ENCODE data around the gene TNXB. TPM values are rescaled to one million over a fixed set of nuclear protein-coding genes. Genes with fewer than 3 reads are reported as not detected.
"Not testable (repeated sequence)": the region's sequence is repeated elsewhere in the genome, so short reads cannot be mapped to it uniquely, and the experiment has no call there.

TNXB gene
- total RNA-seq, 1 experiment from 2014 or later: 1.4 TPM

GRCh38 chr6:32147401-32148132 lies 38.4 kb upstream of the TNXB start:
- DNase-seq (ENCODE audit: low read depth): no peak
- in situ Hi-C loops (cut with HindIII; ENCODE audit: low pct_unique_long_range_greater_than_20kb, low sequenced_read_pairs): no loop called here

GRCh38 chr6:32146687-32147086 lies 37.5 kb upstream of the TNXB start:
- in situ Hi-C loops (cut with HindIII; ENCODE audit: low pct_unique_long_range_greater_than_20kb, low sequenced_read_pairs): no loop called here
- DNase-seq (ENCODE audit: low read depth): no peak

DNA sequence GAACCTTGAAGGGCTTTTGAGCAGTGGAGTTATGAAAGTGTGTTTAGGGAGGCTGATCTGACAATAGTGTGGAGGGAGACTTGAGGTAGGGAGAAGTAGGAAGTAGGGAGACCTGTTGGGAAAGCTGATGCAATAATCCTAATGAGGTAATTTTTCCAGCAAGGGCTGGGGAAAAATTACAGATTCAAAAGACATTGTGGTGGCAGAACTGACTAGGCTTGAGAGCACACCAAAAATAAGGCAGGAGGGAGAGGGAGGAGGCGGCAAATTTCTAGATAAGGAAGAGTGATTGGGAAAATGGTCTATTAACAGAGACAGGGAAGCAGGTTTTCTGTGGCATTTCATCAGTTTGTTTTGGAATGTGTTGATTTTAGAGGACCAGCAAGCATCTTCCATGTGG lies 37.1 kb upstream of the TNXB start:
- no peak for DNase-seq (ENCODE audit: low read depth)
- in situ Hi-C loops (cut with HindIII; ENCODE audit: low pct_unique_long_range_greater_than_20kb, low sequenced_read_pairs): no loop called here

DNA sequence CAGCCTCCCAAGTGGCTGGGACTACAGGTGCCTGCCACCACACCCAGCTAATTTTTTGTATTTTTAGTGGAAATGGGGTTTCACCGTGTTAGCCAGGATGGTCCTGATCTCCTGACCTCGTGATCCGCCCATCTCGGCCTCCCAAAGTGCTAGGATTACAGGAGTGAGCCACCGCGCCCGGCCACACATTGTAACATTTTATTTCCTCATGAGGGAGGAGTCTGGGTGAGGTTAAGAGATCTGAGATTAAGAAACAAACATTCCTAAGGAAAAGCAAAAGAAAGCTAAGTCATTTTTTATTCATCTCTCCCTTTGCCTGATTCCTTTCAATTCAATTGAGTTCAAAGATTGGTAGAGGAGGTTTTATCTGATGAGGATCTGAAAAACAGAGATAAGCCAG lies 35.1 kb upstream of the TNXB start:
- in situ Hi-C loops (cut with HindIII; ENCODE audit: low pct_unique_long_range_greater_than_20kb, low sequenced_read_pairs); DNase-seq (ENCODE audit: low read depth): not testable (repeated sequence)

DNA sequence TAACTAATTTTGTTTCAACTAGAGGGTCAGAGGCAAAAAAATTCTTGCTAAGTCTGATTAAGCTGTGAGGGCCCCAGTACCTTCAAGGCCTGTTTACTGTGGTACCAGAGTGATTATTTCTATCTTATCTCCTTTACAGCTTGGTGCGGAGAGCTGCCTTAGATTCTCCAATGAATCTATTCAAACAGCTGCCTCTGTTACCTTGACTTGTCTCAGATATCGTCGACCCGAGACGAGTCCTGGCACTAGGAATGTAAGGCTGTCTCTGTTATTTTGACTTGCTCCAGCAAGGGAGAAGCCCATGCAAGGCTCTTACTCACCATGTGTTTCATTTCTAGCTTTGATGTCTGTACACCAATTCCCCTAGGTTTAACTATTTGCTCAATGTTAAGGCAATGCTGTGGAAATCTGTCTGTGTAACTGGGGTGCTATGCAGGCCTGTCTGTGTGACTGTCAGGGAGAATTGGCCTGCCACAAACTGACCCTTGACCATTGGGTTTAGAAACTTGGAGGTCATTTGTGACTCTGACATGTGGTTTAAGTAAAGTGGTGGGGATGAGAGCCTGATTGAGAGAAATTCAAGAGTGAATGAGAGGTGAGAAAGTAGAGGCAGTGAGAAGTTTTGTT lies 31.4 kb upstream of the TNXB start:
- in situ Hi-C loops (cut with HindIII; ENCODE audit: low pct_unique_long_range_greater_than_20kb, low sequenced_read_pairs): no loop called here
- DNase-seq (ENCODE audit: low read depth): no peak

GRCh38 chr6:32139590-32139989 lies 30.5 kb upstream of the TNXB start:
- in situ Hi-C loops (cut with HindIII; ENCODE audit: low pct_unique_long_range_greater_than_20kb, low sequenced_read_pairs): no loop called here
- DNase-seq (ENCODE audit: low read depth): no peak

DNA sequence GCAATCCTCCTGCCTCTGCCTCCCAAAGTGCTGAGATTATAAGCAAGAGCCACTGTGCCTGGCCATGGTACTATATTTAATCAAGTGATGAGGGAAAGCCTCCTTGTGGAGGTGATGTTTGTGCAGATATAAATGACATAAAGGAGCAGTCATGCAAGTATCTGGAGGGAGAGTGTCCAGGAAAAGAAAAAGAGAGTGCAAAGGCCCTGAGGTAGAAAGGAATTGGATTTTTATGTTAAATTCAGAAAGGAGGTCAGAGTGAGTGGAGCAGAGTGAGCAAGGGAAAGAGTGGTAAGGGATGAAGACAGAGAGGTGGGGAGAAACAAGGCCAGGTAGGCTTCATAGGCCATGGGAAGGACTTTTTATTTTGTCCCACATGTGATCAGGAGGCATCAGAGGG lies 28.3 kb upstream of the TNXB start:
- in situ Hi-C loops (cut with HindIII; ENCODE audit: low pct_unique_long_range_greater_than_20kb, low sequenced_read_pairs): no loop called here

DNA sequence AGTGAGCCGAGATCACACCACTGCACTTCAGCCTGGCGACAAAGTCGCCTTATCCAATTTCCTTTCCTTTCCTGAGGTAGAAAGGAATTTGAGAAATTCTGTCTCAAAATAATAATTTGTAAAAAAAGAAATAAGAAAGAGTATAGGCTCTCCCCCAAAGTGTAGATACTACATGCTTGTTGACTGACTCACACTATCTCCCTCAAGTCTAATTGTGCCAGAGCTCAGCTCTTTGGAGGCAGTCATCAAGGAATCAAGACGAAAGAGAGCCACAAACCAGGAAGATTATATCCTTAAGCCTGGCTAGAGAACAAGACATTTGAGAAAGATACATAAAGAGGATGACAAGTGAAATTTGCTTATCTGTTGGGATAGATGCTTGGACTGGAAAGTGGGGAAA lies 24.6 kb upstream of the TNXB start:
- in situ Hi-C loops (cut with HindIII; ENCODE audit: low pct_unique_long_range_greater_than_20kb, low sequenced_read_pairs): no loop called here
- no peak for DNase-seq (ENCODE audit: low read depth)

More for the DNA sequence above, 28.3 kb upstream of the TNXB start:
- no peak for DNase-seq (ENCODE audit: low read depth)

- in situ Hi-C loops (cut with HindIII; ENCODE audit: low pct_unique_long_range_greater_than_20kb, low sequenced_read_pairs): no loop called here
- DNase-seq (ENCODE audit: low read depth): no peak
Observed at GRCh38 chr6:32132110-32132509, 23.0 kb upstream of the TNXB start.

DNA sequence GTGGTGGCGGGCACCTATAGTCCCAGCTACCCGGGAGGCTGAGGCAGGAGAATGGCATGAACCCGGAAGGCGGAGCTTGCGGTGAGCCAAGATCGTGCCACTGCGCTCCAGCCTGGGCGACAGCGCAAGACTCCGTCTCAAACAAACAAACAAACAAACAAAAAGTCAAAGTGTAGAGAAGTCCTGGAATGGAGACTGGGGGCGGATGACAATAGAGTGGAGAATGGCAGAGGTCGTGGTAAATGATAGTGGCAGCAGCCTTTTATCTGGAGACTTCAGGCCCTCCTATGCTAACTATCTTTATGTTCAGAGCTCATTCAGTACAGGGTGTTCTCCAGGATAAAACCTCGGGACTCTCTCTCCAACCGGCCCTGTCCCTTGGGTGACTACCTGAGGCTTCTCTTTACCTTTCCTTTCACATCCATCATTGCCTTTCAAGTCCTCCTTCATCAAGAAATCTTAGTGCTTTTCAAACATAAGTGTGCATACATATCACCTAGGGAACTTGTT lies 22.4 kb upstream of the TNXB start:
- no peak for DNase-seq (ENCODE audit: low read depth)
- in situ Hi-C loops (cut with HindIII; ENCODE audit: low pct_unique_long_range_greater_than_20kb, low sequenced_read_pairs): no loop called here

DNA sequence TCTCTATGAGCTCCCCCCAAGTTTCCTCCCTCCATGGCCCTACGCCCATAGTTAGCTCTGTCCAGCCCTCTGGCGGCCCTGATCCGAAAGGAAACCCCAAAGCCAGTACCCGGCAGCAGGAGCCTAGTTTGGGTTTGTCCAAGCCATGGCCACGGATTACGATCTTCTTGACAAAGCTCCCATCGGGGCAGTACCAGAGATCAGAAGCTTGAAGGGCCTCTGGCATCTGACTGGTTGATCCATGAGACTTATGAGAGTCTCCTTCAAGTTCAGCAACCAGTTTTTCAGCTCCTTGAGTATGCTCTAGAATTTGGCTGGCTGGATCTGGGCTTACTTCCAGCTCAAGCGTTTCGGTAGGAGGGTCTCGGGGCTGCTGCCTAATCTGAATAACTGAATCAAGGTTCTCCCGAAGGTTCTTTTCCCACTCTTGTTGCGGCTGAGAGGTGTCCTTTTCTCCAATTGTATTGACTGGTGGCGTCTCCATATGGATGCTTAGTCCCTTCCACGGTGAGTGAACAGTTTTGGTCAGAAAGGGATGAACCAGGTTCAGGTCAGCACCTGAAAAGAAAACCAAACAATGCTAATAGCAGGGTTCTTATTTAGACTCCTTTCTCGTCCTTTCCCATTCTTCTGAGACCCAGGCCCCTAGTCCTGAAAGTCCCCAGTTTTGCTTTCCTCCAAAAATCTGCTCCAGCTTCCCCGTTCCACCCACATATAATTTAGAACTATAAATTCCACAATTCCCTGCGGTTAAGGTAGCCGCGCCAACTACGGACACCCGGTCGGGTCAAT lies 20.4 kb upstream of the TNXB start:
- DNase-seq (ENCODE audit: low read depth): no peak
- in situ Hi-C loops (cut with HindIII; ENCODE audit: low pct_unique_long_range_greater_than_20kb, low sequenced_read_pairs): no loop called here

DNA sequence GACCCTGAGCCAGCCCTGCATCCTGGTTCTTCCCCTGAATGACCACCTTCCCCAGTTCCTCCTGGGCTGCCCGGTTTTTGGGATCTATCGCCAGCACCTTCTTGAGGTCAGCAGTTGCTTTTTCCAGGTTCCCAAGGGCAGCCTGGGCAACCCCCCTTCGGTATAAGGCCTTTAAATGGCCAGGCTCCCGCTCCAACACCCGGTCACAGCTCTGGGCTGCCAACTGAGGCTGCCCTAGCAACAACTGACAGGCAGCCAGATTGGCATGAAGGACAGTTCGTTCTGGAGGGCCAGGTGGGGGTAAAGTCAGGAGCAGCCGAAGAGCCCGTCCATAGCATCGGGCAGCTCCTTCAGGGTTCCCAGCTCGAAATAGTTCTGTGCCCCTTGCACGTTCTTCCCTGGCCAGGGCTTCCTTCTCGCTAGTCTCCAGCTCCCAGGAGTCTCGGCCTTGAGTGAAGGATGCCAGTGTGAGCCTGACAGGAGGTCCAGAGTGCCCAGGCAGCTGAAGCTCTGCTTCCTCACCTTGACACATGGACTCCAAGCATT lies 19.7 kb upstream of the TNXB start:
- no peak for DNase-seq (ENCODE audit: low read depth)
- in situ Hi-C loops (cut with HindIII; ENCODE audit: low pct_unique_long_range_greater_than_20kb, low sequenced_read_pairs): no loop called here

DNA sequence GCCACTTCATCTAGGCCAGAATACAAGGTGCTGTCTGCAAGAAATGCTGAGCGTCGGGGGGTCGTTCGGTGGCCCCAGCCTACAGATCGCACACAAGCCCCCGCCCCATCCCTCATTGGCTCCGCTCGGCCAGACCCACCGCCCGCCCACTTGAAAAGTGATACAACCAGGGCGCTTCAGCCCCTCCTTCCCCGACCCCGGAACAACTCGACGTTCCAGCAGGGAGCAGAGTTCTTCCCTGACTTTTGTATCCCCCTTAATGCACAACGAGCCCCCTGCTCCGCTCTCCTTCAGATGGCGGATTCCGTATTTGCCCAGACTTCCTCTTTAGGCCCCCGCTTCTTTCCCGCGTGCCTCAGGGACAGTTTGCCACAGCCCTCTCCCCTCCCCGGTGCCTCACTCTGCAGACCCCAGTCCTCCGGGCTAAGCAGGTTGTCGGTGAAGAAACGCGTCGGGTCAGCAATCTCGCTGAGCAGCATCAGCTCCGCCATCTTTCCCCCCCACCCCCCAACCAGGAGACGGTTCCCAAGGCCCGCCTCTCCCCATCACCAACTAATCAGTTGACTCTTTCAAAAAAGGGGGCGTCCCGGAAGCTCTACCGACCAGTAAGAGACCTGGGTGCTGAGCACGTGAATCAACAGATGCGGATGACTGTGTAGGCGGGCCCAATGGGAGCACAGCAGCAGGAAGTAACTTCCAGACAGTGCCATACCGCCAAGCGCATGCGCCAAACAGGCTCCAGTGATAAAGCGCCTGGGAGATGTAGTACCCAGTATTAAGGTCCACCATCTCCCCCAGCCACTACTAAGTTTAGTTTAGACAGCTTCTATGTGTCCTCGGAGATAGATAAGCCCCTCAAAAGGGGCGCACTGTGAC lies 18.8 kb upstream of the TNXB start, which contains the start of gene ATF6B:
ATF6B (minus strand) TSS at position 530 of the 876 bp plus-strand sequence; CDS start at position 491, 39 bp downstream.
- DNase-seq (ENCODE audit: low read depth): peak; percentile 96
- in situ Hi-C loops (cut with HindIII; ENCODE audit: low pct_unique_long_range_greater_than_20kb, low sequenced_read_pairs): no loop called here

GRCh38 chr6:32127409-32127716 lies 18.2 kb upstream of the TNXB start:
- no peak for DNase-seq (ENCODE audit: low read depth)
- in situ Hi-C loops (cut with HindIII; ENCODE audit: low pct_unique_long_range_greater_than_20kb, low sequenced_read_pairs): no loop called here

DNA sequence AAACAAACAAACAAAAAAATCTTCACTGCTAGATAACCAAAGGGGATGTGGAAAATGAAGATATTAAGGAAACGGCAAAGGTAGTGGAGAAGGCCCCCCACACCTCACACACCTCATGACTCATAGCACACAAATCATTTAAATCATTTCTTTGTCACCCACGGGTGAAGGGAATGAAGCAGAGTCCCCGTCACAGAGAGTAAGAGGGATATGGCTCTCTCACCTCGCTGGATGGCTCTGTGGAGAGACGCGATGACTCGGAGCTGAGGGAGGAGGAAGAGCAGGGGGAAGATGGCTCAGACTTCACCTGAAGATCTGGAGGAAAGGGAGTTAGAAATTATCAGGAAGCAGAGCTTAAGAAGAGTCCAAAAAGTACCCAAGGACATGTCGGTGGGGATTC lies 17.7 kb upstream of the TNXB start:
- no peak for DNase-seq (ENCODE audit: low read depth)
- in situ Hi-C loops (cut with HindIII; ENCODE audit: low pct_unique_long_range_greater_than_20kb, low sequenced_read_pairs): no loop called here

DNA sequence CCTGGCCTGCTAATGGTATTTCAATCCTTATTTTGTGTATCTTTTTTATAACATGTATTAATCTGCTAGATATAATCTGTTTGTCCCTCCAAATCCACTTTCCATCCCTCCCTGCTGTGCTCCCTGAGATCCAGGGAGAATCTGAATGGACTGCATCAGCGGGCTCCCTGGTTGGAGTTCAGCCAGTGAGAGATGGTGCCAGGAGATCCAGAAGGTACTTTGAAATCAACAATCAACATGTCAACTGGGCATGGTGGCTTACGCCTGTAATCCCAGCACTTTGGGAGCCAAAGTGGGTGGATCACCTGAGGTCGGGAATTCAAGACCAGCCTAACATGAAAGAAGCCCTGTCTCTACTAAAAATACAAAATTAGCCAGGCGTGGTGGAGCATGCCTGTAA lies 14.5 kb upstream of the TNXB start:
- in situ Hi-C loops (cut with HindIII; ENCODE audit: low pct_unique_long_range_greater_than_20kb, low sequenced_read_pairs): no loop called here
- no peak for DNase-seq (ENCODE audit: low read depth)

DNA sequence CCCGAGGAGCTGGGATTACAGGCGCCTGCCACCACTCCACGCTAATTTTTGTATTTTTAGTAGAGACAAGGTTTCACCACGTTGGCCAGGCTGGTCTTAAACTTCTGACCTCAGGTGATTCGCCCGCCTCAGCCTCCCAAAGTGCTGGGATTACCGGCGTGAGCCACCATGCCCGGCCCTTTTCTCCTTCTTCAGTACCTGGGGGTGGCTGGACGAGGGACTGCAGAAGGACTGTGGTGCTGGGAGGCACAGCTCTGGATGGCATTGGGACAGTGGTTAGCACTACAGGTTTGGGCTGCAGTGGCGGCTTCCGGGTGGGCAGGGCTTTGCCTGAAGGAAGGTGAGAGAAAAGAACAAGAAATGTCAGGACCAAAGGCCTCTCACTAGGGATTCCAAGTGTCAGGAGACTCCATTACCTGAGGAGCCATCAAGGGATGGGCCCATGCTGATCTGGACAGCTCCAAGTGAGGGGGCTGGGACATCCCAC lies 11.5 kb upstream of the TNXB start:
- in situ Hi-C loops (cut with HindIII; ENCODE audit: low pct_unique_long_range_greater_than_20kb, low sequenced_read_pairs): no loop called here
- DNase-seq (ENCODE audit: low read depth): no peak

Measured in Caki2 (cell line).